HG02981 (cell line): ENCODE results near the gene RIT1.
"Not testable (repeated sequence)": the region's sequence is repeated elsewhere in the genome, so short reads cannot be mapped to it uniquely, and the experiment has no call there.

ENCODE experiments used
- ATAC-seq: cut with Tn5 transposase; IDR thresholded peaks from one replicate; pipeline ENCODE4 v1.9.1; 2021; ENCODE audit warnings: mild to moderate bottlenecking, moderate library complexity; ENCODE audit not compliant: unreplicated experiment

The RIT1 gene

DNA sequence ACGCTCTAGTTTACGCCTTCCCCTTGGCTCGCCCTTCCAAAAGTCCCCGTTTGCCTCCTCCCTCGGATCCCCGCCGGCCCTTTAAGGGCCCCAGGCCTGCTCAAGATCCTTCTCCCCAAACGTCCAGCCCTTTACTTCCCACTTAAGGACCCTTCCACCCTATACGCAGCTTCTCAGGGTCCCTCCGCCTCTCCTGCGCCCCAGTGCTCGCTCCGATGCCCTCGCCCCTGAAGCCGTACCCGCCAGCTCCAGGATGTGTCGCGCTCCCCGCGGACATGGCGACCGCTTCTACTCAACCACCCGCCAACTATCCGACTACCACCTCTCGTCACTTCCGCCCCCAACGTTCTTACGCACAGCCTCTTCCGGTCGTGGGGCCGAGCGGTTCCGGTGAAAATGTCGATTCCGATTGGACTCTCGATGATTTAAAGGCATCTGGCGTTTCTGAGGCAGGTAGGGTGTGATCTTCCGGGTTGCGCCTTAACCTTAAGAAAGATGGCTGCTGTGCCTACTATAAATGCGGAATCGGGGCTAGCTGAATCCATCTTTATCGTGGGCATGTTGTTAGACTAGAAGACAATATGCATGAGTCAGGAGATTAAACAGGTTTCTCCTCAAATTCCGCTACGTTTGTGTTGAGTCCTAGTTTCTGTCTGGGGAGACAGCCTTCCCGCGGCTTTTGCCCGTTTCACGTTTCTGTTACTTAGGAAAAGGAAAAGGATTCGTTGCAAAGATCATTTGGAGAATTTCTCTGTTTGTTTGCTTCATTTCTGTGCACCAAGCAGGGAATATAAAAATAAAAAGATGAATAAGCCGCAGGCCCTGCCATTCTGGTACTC, 23.2 kb upstream of the RIT1 start, which contains the start of gene KHDC4:
KHDC4 (minus strand) TSS at position 317 of the 839 bp plus-strand sequence; CDS start at position 277, 40 bp downstream.
- ATAC-seq: peak; percentile 91

DNA sequence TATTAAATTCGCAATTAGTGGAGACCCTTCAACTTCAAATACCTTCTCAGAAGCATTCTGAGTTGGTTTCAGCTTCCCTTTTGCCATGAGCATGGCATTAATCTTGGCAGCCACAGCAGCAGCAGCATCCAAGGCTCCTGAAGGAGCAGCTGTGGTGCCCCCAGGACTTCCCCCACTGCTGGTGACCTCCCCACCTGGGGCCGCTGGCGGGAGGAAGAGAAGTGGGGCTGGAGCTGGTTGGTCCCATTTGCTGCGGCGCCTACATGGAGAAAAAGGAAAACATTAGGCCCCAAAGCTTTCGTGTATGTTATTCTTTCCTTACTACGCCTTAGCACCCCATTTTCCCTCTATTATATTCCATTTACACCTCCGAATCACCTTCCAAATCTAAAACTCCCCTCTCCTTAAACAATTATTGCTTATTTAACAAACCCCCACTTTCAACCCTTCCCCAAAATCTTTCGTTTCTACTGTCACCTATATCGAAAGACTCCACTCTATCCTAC, 22.5 kb upstream of the RIT1 start:
- no peak for ATAC-seq

DNA sequence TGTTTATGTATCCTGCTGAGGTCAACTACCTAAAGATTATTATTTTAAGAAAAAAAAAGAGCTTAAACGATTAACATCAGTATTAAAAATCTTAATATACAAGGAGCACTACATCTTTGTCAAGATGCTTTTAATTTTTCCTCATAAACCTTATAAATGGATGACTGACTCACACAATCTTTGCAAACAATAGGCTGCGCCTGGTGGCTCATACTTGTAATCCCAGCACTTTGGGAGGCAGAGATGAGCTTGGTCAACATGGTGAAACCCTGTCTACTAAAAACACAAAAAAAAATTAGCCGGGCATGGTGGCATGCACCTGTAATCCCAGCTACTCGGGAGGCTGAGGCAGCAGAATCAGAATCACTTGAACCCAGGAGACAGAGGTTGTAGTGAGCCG, 21.3 kb upstream of the RIT1 start:
- no peak for ATAC-seq

DNA sequence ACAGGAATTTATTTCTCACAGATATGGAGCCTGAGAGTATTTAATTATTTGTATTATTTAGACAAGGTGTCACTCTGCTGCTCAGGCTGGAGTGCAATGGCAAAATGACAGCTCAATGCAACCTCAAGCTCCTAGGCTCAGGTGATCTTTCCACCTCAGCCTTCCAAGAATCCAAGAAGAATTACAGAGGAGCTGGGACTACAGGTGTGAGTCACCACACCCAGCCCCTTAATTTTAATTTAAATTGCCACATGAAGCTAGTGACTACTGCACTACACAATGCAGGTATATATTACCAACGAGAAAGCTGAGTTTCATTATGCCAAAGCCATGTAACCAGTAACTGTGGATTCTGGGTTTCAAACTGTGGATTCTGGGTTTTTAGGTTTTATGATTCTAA, 20.9 kb upstream of the RIT1 start:
- no peak for ATAC-seq

DNA sequence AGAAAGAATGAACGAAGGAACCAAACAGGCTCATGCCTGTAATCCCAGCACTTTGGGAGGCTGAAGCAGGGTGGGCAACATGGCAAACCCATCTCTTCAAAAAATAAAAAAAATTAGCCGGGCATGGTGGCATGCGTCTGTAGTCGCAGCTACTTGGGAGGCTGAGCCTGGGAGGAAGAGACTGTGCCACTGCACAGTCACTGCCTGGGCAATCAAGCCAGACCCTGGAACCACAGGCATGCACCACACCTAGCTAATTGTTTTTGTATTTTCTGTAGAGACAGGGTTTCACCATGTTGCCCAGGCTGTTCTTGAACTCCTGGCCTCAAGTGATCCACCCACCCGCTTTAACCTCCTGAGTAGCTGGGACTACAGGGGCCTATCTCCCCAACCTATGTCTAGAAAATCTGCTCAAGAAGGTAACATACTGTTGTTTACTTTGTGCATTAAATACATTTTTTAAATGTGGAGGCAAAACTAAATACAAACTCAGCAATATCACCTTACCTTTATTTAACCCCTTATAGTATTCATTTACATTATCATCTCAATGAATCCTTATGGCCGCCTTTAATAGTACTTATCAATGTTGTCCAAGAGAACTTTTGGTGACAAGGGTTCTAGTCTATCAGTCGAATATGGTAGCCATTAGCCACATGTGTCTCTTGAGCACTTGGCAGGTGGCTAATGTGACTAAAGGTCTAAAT, 20.3 kb upstream of the RIT1 start:
- no peak for ATAC-seq

DNA sequence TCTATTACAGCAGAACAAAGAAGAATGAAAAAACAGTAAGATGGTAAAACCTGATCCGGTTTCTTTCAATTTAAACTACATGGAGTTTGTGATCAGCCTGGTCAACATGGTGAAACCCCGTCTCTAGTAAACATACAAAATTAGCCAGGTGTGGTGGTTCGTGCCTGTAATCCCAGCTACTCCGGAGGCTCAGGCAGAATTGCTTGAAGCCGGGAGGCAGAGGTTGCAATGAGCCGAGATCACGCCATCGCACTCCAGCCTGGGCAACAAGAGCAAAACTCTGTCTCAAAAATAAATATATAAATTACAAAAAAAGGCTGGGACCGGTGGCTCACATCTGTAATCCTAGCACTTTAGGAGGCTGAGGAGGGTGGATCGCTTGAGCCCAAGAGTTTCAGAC, 19.6 kb upstream of the RIT1 start:
- ATAC-seq: not testable (repeated sequence)

DNA sequence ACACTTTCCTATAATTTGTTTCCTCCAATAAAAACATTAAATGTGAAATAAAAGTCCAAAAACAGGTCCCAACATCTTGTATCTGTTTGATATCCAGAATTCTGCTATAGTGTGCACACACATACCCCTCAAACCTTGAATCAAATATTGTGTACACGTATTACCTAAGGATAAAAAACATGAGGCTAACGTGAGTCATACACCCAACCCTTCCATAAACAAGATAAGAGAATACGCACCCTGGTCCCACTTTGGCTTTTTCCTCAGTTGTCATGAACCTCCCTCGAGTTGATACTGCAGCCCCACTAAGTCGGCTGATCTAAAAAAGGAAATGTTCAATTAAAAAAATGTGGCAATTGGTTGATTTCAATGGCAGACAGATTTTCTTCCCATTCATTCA, 17.9 kb upstream of the RIT1 start:
- no peak for ATAC-seq

DNA sequence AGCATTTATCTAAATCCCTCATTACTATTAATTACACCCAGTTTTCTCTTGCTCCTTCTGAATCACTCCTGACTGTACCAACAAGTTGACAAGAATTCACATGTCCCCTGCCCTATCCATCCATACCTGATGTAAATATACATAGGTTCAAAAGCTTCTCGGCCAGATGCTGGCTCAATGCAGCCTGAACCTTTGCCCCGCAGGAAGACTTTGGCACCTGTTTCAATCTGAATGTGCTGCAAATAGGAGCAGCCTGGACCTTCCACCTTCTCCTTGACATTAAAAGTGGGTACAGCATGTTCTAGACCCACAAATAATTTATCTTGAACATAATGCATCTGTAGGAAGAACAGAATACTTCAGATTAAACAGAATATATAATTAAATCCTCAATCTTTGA, 14.4 kb upstream of the RIT1 start:
- ATAC-seq: no peak

DNA sequence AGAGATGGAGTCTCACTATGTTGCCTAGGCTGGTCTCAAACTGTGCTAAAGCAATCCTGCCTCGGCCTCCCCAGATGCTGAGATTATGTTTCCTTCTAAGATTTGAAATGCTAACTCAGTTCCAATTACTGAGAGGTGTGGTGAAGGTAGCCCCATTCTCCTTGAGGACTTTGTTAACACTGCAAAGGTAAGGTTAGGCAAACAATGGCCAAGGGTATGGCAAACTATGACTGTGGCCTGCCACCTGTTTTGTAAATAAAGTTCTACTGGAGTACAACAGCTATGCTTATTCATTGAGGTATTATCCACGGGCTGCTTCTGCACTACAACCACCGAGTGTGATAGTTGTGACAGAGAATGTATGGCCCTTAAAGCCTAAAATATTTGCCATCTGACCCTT, 9.6 kb upstream of the RIT1 start:
- ATAC-seq: no peak

DNA sequence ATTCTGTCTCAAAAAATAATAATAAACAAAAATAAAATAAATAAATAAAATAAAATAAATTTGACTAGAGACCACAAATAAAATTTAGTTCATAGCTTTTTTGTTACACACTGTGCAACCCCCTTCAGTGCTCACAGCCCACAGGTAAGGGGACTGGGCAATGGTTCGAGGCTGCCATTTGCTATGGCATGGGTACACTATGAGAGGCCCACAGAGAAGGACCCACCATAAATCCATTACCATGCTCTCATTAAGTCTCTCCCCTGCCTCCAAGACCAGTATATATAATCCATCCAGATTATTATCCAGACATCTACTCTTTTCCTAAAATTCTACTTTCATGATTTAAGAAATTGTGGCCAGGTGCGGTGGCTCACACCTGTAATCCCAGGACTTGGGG, 8.7 kb upstream of the RIT1 start:
- ATAC-seq: no peak

DNA sequence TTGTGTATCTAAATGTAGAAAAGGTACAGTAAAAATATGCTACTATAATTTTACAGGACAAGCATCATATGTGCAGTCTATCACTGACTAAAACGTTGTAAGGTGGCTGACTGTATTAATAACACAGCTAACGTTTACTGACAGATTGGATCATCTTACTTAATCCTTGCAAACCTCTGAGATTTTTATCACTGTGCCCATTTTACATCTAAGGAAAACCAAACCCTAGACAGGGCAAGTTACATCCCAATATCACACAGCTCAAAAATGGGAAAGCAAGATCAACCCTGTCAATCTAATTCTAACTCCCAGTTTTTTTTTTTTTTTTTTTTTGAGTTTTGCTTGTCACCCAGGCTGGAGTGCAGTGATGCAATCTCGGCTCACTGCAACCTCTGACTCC, 7.5 kb upstream of the RIT1 start:
- no peak for ATAC-seq

DNA sequence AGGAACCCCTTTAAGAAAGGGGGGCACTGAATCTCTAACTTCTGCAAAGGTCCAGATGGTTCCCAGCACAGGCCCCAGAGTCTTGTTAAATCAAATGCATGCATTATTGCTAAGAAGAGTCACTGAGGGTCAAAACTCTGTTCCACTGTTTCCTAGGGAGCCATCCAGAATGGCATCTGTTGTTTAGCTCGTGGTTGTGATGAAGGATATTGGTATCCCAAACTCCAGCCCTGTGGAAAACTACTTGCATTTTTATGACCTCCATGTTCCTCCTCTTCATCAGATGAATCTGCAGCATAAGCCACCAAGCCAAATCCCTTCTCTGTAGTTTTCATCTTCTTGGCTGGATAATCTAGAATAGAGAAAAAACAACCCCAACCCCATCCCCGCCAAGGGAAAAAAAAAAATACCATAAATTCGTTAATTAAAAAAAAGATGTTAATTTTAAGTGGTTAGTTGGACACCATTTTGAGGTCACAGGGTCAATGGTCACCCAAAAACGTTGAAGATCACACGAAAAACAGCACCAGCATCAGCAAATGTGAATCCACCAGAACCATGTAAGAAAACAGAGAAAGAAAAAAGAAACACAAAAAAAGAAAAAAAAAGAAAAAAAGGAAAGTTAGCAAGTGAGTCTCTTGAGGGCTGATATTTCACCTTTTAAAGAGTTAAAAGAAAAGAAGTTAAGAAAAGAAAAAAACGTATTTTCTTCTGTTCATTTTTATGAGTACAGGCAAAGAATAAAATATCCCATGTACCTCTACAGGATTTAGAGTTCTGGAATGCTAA, 3.0 kb upstream of the RIT1 start:
- no peak for ATAC-seq

DNA sequence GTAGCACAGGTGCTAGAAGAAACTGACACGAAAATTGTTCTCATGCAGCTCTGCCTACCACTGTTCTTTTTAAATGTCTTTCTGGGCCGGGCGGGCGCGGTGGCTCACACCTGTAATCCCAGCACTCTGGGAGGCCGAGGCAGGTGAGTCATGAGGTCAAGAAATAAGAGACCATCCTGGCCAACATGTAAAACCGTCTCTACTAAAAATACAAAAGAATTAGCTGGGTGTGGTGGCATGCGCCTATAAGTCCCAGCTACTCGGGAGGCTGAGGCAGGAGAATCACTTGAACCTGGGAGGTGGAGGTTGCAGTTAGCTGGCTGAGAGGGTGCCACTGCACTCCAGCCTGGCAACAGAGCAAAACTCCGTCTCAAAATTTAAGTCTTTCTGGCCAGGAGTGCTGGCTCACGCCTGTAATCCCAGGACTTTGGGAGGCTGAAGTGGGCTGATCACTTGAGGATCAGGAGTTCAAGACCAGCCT, 947 bp upstream of the RIT1 start:
- ATAC-seq: no peak

DNA sequence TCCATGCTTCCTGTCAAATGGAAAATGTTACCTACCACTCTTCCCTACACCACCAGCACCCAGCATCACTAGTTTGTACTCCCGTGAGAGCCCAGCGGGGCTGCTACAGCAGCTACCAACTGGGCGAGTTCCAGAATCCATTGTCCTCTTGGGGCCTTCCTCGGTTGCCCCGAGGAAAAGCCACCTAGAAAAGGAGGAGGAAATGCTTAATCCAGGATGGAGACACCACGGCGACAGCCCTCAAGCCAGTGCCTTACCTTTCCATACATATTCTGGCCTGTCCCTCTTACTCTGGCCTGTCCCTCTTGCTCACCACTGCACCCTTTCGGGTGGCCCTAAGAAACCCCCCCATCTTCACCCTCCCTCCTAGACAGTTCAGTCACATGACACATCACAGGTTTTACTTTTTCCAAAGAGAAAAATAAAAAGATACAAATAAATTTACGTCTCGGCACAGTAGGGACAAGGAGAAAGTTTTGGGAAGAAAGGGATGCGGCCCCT, 478 bp downstream of the RIT1 start:
- no peak for ATAC-seq

DNA sequence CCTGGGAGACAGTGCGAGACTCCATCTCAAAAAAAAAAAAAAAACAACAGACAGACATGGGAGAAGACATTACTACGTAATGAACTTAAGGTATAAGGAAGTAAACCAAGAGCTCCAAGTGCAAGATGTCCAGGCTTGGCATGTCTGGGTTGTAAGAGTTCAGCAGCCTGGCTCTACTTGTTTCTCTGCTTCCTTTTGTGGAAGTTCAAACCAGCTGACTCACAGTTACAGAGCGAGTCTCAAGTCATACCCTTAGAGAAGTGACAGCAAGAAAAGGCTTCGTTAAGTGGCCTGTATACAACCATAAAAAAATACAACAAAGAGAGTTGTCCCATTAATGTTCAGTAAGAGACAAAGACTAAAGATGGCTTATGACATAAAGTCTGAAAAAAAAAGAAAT, 1.3 kb downstream of the RIT1 start:
- ATAC-seq: no peak

DNA sequence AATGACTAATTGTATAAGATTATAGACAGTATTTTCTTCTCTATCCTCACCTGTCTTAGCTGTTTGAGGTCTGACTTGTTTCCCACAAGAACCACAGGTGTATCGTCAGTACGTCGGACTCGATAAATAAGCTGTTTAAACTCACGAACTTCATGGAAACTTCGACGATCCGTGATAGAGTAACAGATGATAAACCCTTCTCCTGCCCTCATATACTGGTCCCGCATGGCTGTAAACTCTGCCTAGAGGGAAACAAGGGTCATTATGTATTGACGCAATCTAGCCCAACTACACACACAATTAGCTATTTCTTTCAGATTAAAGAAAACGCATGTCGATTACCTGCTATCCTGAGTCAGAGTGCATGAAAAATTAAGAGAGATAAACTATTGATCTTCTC, 6.9 kb downstream of the RIT1 start:
- no peak for ATAC-seq

DNA sequence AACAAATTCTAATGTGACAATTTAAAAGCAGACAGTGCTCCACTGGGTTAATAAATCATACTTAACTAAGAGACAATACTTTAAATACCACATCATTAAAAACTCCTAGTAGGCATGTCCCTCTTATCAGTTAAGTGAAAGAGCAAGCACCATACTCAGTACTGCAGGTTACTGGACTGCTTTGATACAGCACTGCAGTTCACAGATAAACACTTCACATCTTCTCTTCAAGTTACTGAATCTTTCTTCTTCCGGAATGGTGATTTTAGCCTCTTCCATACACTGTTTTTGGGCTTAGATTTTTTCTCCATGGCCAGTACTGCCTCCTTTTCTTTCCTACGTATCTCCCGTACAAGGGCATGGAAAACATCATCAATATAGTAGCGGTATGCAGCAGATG, 11.0 kb downstream of the RIT1 start:
- ATAC-seq: no peak

DNA sequence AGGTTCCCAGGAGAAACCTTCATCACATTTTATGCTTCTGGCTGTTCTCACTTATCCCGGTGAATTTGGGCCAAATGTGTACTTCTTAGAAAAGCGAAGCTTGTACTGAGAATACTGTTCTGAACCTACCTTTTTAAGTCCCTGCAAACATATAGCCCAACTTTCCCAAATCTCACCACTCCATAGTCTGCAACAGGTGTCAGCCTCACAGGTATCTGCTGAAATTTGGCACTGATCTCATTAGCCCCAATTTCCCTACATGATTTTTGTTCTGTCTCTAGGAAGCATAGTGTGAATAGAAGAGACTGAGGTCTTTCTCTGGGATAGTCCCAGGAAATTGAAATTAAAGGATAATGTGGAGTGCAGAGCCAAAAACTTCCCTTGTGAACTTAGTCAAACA, 11.5 kb downstream of the RIT1 start:
- ATAC-seq: no peak

DNA sequence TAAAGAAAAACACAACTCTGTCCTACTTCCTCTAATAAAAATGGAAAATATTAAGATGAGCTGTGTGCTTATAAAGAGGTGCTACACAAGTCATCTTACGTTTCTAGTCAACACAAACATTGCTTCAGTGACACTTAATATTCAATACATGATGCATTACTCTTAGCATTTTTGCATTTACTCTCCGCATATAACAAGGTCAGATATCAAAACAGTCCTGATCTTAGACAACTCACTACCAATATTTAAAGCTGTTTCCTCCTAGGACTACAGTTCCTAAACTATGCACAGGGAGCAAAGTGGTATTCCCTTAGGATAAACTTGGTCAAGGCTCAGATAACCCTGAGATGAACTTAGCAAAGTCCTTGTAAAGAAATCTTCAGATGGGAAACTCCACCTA, 12.3 kb downstream of the RIT1 start:
- ATAC-seq: no peak

DNA sequence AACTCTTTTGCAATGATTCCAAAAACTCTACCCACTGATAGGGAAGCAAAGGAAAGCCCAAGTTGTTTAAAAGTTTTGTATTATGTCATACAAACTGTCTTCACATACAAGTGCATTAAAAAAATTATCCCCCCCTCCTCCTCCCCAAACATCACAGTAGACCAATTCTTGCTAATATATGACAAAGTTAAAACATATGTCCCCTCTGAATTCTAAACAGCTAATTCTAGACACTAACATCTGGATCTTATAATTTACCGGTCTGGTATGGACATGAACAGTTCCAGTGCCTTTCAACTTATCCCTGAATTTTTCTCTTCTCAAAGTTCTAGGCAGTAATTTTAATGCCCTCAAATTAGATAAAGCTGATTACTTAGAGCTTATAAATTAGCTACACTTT, 13.4 kb downstream of the RIT1 start:
- ATAC-seq: no peak

DNA sequence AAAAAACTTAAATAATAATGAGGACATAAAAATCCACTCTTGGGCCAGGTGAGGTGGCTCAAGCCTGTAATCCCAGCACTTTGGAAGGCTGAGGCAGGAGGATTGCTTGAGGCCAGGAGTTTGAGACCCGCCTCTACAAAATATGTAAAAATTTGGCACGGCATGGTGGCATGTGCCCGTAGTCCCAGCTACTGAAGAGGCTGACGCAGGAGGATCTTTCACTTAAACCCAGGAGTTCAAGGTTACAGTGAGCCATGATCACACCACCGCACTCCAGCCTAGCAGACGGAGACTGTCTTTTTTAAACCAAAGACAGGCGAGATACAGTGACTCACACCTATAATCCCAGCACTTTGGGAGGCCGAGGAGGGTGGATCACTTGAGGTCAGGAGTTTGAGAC, 14.7 kb downstream of the RIT1 start:
- not testable (repeated sequence) for ATAC-seq
